GM12878 (cell line): Measurements from ENCODE around the gene ATG4B. TPM values are rescaled to one million over a fixed set of nuclear protein-coding genes. Genes with fewer than 3 reads are reported as not detected.

Experiments
- CHD2 ChIP-seq: IDR thresholded peaks from 2 replicates; pipeline ENCODE4 v1.6.1; 2011; ENCODE audit warnings: low read depth, low read length, improper control_type of control experiment, borderline replicate concordance
- EZH2 ChIP-seq: IDR thresholded peaks from 2 replicates; pipeline ENCODE4 v1.6.1; 2012; ENCODE audit warnings: low read depth, mild to moderate bottlenecking, control low read depth, inconsistent platforms, low read length, borderline replicate concordance; ENCODE audit not compliant: control insufficient read depth
- HDAC2 ChIP-seq: fragments of 200-600 bp; sonication (generic); IDR thresholded peaks from 2 replicates; pipeline ENCODE4 v1.6.1; 2017
- HDGF ChIP-seq: fragments of 450-650 bp; IDR thresholded peaks from 2 replicates; pipeline ENCODE4 v1.6.1; 2016; ENCODE audit warnings: antibody characterized with exemption
- MYC ChIP-seq: IDR thresholded peaks from 2 replicates; pipeline ENCODE4 v1.6.1; 2011; ENCODE audit warnings: mild to moderate bottlenecking, low read length, moderate library complexity, inconsistent platforms; ENCODE audit not compliant: insufficient read depth, insufficient replicate concordance, insufficient read length, severe bottlenecking
- NFIC ChIP-seq: IDR thresholded peaks from 2 replicates; pipeline ENCODE4 v1.6.1; 2012; ENCODE audit warnings: low read depth, mild to moderate bottlenecking, inconsistent platforms, low read length, moderate library complexity
- NFXL1 ChIP-seq: fragments of 450-650 bp; IDR thresholded peaks from 2 replicates; pipeline ENCODE4 v1.6.1; 2017; ENCODE audit warnings: antibody characterized with exemption, mild to moderate bottlenecking, borderline replicate concordance
- NR2F1 ChIP-seq: fragments of 450-650 bp; conservative IDR thresholded peaks from 2 replicates; pipeline ENCODE4 v1.6.1; 2017; ENCODE audit warnings: mild to moderate bottlenecking
- NRF1 ChIP-seq: conservative IDR thresholded peaks from 2 replicates; pipeline ENCODE4 v1.6.1; 2011; ENCODE audit warnings: mild to moderate bottlenecking, low read depth, low read length, improper control_type of control experiment
- PAX5 ChIP-seq: IDR thresholded peaks from 2 replicates; pipeline ENCODE4 v1.6.1; 2011; ENCODE audit warnings: low read depth, low read length, borderline replicate concordance
- PKNOX1 ChIP-seq: fragments of 450-650 bp; IDR thresholded peaks from 2 replicates; pipeline ENCODE4 v1.6.1; 2016; ENCODE audit warnings: mild to moderate bottlenecking
- POLR2A ChIP-seq: IDR thresholded peaks from 2 replicates; pipeline ENCODE4 v1.6.1; 2011; ENCODE audit warnings: low read depth, mild to moderate bottlenecking, low read length
- POLR2AphosphoS5 ChIP-seq: IDR thresholded peaks from 2 replicates; pipeline ENCODE4 v1.6.1; 2011; ENCODE audit warnings: mild to moderate bottlenecking, low read length, inconsistent platforms
- RBBP5 ChIP-seq: fragments of 200-600 bp; sonication (generic); conservative IDR thresholded peaks from 2 replicates; pipeline ENCODE4 v1.6.1; 2016
- REST ChIP-seq: IDR thresholded peaks from 2 replicates; pipeline ENCODE4 v1.6.1; 2012; ENCODE audit warnings: mild to moderate bottlenecking, low read depth, low read length
- RUNX3 ChIP-seq: IDR thresholded peaks from 2 replicates; pipeline ENCODE4 v1.6.1; 2012; ENCODE audit warnings: low read length, inconsistent platforms
- TARDBP ChIP-seq: IDR thresholded peaks from 2 replicates; pipeline ENCODE4 v1.6.1; 2016; ENCODE audit warnings: borderline replicate concordance
- TCF3 ChIP-seq: IDR thresholded peaks from 2 replicates; pipeline ENCODE4 v1.6.1; 2012; ENCODE audit warnings: low read depth, mild to moderate bottlenecking, low read length, borderline replicate concordance; ENCODE audit not compliant: insufficient read depth
- WRNIP1 ChIP-seq: IDR thresholded peaks from 2 replicates; pipeline ENCODE4 v1.6.1; 2011; ENCODE audit warnings: low read depth, low read length, improper control_type of control experiment, borderline replicate concordance
- ZNF207 ChIP-seq: fragments of 450-650 bp; IDR thresholded peaks from 2 replicates; pipeline ENCODE4 v1.6.1; 2014; ENCODE audit warnings: antibody characterized with exemption, mild to moderate bottlenecking, borderline replicate concordance
- ZNF622 ChIP-seq: fragments of 450-650 bp; IDR thresholded peaks from 2 replicates; pipeline ENCODE4 v1.6.1; 2017; ENCODE audit warnings: mild to moderate bottlenecking, inconsistent platforms
- polyA plus RNA-seq, 11 experiments: library from polyadenylated mRNA; depleted of rRNA in 4 of 11; unstranded in 6 of 11; stranded (reverse) in 5 of 11; fragments of >200 nt; fragmentation: Nextera tagmentation in 4 of 11; fragmentation: Illumina TruSeq in 1 of 11; extraction: Ambion mirVana in 4 of 11; extraction: Trizol in 1 of 11; gene quantifications; 1 replicate in 1 of 11; 2 replicates in 10 of 11; pipeline versions ENCODE4 v1.2.1 to v1.2.3, GENCODE V29; 2011 to 2016; ENCODE audit warnings: inconsistent platforms in 2 of 11, missing spikeins in 2 of 11, low read depth in 1 of 11
- total RNA-seq, 4 experiments: library from RNA; depleted of rRNA in 3 of 4; stranded (reverse); fragments of >200 nt in 3 of 4; fragmentation: Illumina TruSeq in 1 of 4; extraction: Trizol in 1 of 4; gene quantifications; 2 replicates each; pipeline versions ENCODE4 v1.2.1 to v1.2.3, GENCODE V29; 2013 to 2021
- TF ChIP-seq, protein P1 (sequence below): fragments of 450-650 bp; IDR thresholded peaks from 2 replicates; pipeline ENCODE4 v1.6.1; 2017; ENCODE audit warnings: mild to moderate bottlenecking, low read depth, inconsistent platforms; ENCODE audit not compliant: poor library complexity, severe bottlenecking
- TF ChIP-seq, protein P2 (sequence below): fragments of 450-650 bp; IDR thresholded peaks from 2 replicates; pipeline ENCODE4 v1.6.1; 2017; ENCODE audit warnings: low read depth, mild to moderate bottlenecking, moderate library complexity

ATG4B gene
- total and polyA plus RNA-seq, 10 of the 15 experiments (the other 5 are each of a cell fraction or from before 2014, with no cell fraction given), result 5.8 to 84.1 (median 64.9) TPM

DNA sequence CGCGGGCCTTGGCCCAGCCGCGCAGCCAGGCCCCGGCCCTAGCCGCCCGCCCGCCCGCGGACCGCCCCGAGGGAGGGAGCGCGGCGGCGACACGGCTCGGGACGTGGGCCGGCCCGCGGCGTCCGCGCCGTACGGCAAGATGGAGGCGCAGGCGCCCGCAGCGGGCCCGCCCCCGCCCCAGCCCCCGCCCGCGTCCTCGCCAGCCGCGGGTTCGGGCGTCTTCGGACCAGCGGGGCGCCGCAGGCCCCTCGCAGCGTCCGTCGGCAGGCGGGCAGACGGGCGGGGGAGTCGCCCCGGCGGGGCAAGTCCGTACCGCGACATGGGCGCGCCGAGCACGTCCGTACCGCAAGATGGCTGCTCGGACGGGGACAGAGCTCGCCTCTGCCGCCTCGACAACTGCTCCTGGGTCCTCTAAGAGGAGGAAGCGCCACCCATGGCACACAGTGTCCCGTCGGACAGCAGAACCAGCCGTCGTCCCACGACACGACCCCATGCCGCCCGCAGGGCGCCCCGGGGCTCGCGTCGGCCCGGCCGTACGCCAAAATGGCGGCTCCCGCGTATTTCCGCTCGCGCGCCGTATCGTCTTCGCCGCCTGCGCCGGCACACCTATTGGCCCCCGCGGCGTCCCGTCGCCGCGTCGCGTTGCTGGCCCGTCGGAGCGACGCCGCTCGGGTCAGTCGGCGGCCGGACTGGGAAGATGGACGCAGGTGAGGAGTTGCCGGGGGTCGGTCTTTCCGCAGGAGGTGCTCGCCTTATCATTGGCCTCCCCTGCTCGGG lies at the start of gene ATG4B, which contains the start of gene THAP4 (continued):
- TF ChIP-seq NR2F1, result no peak; the same call in 1 of the 2 replicates
- TF ChIP-seq RUNX3, result peak; percentile 53
- TF ChIP-seq NFXL1, result no peak
- TF ChIP-seq EZH2, result no peak
- TF ChIP-seq ZNF207, result peak; percentile 99
- TF ChIP-seq CHD2, result peak; percentile 42; the same call in 1 of the 2 replicates
- peak; percentile 92 for TF ChIP-seq POLR2A
- TF ChIP-seq HDAC2, result no peak
- no peak for TF ChIP-seq REST
- TF ChIP-seq, protein P1, sequence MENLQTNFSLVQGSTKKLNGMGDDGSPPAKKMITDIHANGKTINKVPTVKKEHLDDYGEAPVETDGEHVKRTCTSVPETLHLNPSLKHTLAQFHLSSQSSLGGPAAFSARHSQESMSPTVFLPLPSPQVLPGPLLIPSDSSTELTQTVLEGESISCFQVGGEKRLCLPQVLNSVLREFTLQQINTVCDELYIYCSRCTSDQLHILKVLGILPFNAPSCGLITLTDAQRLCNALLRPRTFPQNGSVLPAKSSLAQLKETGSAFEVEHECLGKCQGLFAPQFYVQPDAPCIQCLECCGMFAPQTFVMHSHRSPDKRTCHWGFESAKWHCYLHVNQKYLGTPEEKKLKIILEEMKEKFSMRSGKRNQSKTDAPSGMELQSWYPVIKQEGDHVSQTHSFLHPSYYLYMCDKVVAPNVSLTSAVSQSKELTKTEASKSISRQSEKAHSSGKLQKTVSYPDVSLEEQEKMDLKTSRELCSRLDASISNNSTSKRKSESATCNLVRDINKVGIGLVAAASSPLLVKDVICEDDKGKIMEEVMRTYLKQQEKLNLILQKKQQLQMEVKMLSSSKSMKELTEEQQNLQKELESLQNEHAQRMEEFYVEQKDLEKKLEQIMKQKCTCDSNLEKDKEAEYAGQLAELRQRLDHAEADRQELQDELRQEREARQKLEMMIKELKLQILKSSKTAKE, result no peak
- TF ChIP-seq, protein P2, sequence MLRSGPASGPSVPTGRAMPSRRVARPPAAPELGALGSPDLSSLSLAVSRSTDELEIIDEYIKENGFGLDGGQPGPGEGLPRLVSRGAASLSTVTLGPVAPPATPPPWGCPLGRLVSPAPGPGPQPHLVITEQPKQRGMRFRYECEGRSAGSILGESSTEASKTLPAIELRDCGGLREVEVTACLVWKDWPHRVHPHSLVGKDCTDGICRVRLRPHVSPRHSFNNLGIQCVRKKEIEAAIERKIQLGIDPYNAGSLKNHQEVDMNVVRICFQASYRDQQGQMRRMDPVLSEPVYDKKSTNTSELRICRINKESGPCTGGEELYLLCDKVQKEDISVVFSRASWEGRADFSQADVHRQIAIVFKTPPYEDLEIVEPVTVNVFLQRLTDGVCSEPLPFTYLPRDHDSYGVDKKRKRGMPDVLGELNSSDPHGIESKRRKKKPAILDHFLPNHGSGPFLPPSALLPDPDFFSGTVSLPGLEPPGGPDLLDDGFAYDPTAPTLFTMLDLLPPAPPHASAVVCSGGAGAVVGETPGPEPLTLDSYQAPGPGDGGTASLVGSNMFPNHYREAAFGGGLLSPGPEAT, result peak; percentile 39; the same call in 1 of the 2 replicates
- no peak for TF ChIP-seq PAX5
- TF ChIP-seq WRNIP1, result 0 out of 2 replicates have a peak, but pooled peaks have one; percentile 53
- no peak for TF ChIP-seq ZNF622
- TF ChIP-seq RBBP5, result no peak; the same call in 1 of the 2 replicates
- no peak for TF ChIP-seq MYC
- TF ChIP-seq NRF1, result no peak
- peak; percentile 83; the same call in 1 of the 2 replicates for TF ChIP-seq POLR2AphosphoS5
- 0 out of 2 replicates have a peak, but pooled peaks have one; percentile 40 for TF ChIP-seq HDGF
- TF ChIP-seq PKNOX1, result peak; percentile 59
- 0 out of 2 replicates have a peak, but pooled peaks have one; percentile 33 for TF ChIP-seq TCF3
- TF ChIP-seq NFIC, result no peak
- TF ChIP-seq TARDBP, result peak; percentile 78
